ENCODE results near the gene DCST1.
A peak's percentile ranks its signal among the peaks of the same experiment; 100 is the strongest.
"Not testable (repeated sequence)": the region's sequence is repeated elsewhere in the genome, so short reads cannot be mapped to it uniquely, and the experiment has no call there.

Gene DCST1, protein sequence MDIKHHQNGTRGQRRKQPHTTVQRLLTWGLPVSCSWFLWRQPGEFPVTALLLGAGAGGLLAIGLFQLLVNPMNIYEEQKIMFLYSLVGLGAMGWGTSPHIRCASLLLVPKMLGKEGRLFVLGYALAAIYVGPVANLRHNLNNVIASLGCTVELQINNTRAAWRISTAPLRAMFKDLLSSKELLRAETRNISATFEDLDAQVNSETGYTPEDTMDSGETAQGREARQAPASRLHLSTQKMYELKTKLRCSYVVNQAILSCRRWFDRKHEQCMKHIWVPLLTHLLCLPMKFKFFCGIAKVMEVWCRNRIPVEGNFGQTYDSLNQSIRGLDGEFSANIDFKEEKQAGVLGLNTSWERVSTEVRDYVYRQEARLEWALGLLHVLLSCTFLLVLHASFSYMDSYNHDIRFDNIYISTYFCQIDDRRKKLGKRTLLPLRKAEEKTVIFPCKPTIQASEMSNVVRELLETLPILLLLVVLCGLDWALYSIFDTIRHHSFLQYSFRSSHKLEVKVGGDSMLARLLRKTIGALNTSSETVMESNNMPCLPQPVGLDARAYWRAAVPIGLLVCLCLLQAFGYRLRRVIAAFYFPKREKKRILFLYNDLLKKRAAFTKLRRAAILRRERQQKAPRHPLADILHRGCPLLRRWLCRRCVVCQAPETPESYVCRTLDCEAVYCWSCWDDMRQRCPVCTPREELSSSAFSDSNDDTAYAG

DNA sequence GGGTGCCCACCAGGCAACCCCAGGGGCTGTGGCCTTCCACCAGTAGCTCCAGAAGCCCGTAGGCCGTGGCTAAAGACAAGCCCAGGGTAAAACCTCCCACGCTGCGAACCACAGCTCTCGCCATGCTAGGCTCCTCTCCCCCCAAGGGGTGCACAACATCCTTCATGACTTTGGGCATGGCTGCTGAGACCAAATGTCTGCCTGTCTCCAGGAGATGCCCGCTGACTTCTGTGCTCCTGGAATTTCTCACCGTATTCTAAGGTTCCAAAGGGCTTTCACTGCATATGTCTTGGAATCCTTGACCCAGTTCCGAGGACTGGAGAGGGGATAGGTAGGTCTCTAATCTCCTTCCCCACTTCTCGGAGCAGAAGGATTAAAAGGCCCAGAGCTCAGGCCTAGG is at the start of gene DCST1, which contains the start of gene DCST2:
Gene DCST1, plus strand, starts transcription at position 301 of the 400 bp plus-strand sequence. CDS start 213 bp downstream, outside the sequence.
Gene DCST2, minus strand, starts transcription at position 258 of the 400 bp plus-strand sequence. Its CDS starts 80 bp downstream, at position 178.
- DNase-seq, result no peak

- DNase-seq, result not testable (repeated sequence)
These were observed 46.9 kb upstream of the DCST1 start for GRCh38 chr1:154986736-154987135.

DNA sequence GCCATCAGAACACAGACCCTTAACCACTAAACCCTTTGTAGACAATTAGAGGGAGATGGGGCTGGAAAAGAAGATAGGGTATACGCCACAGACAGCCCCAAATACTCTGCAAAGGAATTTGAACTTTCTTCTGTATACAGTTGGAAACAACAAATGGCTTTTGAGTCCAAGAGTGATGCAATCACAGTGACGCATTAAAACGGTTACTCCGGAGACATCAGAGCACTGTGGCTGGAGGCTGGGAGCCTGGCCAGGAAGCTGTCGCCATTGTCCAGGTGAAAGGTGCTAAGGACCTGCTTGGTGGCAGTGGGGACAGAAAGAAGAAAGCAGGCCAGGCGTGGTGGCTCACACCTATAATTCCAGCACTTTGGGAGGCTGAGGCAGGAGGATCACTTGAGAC is 46.3 kb upstream of the DCST1 start:
- no peak for DNase-seq

DNA sequence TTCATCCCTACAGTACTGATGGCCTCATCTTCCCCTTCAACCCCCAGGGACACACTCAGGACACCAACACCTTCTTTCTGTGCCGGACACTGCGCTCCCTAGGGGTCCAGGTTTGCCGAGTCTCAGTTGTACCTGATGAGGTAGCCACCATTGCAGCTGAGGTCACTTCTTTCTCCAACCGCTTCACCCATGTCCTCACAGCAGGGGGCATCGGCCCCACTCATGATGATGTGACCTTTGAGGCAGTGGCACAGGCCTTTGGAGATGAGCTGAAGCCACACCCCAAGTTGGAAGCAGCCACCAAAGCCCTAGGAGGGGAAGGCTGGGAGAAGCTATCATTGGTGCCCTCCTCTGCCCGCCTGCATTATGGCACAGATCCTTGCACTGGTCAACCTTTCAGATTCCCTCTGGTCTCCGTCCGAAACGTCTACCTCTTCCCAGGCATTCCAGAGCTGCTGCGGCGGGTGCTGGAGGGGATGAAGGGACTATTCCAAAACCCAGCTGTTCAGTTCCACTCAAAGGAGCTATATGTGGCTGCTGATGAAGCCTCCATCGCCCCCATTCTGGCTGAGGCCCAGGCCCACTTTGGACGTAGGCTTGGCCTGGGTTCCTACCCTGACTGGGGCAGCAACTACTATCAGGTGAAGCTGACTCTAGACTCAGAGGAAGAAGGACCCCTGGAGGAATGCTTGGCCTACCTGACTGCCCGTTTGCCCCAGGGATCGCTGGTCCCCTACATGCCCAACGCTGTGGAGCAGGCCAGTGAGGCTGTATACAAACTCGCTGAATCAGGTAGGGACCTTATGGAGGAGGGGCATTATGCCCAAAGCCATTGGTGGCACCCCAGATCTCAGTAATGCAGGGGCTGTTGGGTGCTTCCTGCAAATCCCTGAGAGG is 45.3 kb upstream of the DCST1 start:
- no peak for DNase-seq

DNA sequence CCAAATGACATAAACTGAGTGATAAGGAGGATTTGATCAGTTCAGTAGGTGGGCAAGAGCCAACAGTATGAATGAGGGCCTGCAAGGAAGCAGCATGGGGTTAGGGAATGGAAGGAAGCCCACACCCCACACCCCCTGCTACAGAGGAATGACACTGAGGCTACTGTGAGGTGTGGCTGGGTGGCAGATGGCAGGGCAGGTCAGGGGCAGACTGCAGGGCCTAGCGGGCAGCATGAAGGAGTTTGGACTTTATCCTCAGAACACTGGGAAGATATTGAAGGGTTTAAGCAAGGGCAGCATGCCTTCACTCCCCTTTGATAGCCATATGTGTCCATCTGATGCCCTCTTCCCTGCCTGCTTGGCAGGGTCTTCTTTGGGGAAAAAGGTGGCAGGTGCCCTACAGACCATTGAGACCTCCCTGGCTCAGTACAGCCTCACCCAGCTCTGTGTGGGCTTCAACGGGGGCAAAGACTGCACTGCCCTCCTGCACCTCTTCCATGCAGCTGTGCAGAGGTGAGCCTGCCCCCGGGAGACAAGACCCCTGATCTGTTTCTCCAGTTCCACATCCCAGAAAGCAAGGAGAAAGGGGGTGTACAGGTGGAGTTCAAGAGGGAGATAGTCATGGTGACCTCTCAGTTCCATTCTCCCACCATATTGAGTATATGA is 44.3 kb upstream of the DCST1 start:
- DNase-seq, result no peak

GRCh38 chr1:154990276-154990675 is 43.3 kb upstream of the DCST1 start:
- DNase-seq, result no peak

- no peak for DNase-seq
These were observed 40.7 kb upstream of the DCST1 start for GRCh38 chr1:154992721-154993571.

DNA sequence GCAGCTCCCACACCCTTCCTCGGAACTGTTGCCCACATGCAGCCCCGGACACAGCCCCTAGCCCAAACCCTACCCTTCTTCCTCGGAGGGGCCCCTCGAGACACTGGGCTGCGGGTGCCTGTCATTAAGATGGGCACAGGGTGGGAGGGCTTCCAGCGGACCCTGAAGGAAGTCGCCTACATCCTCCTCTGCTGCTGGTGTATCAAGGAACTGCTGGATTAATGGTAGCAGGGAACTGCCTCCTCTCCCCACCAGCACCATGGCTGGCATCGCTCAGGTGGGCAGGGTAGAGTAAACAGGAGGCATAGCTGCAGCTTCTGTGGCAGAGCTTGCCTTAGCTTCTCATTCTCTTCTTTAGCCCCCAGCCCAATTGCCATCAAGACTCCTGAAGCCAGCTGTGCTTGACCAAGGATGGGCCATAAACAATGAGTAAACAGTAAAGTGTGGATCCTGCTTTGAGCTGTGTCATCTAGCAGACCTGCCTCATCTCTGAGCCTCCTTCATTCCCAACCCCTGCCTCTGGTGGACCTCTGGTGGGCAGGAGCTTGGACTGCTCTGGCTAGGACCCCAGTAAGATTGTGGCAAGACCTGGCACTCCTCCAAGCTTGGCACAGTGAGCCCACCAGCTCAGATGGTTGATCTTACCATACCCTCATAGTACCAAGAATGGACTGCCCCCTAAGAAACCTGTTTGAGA is 39.9 kb upstream of the DCST1 start, which contains the start of gene LENEP:
Gene LENEP, plus strand, starts transcription at position 15 of the 697 bp plus-strand sequence. Its CDS starts 22 bp downstream, at position 37.
- no peak for DNase-seq

- no peak for DNase-seq
These were observed 39.4 kb upstream of the DCST1 start for GRCh38 chr1:154994269-154994587.

DNA sequence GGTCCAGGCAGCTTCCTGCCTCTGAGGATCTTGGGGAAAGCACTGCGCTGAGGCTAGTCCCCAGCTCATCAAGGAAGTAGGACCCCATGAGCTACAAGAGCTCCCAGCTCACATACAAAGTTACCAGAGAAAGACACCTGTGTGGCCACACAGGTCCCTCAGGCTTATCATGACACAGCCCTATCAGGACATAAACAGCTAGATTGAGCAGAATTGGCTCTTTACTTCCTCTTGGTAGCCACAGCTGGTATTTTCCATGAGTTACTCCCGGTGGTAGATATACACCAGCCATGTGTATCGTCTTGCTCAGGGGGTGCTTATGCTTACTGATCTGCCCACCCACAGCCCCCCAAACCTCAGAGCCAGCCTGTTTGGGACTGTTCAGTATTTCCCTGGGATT is 39.0 kb upstream of the DCST1 start:
- DNase-seq, result no peak

GRCh38 chr1:154995301-154995983 is 38.2 kb upstream of the DCST1 start:
- DNase-seq, result peak in 7 of 58 donors; percentile 7 to 29 (median 16)

GRCh38 chr1:154996966-154997701 is 36.5 kb upstream of the DCST1 start:
- no peak for DNase-seq

DNA sequence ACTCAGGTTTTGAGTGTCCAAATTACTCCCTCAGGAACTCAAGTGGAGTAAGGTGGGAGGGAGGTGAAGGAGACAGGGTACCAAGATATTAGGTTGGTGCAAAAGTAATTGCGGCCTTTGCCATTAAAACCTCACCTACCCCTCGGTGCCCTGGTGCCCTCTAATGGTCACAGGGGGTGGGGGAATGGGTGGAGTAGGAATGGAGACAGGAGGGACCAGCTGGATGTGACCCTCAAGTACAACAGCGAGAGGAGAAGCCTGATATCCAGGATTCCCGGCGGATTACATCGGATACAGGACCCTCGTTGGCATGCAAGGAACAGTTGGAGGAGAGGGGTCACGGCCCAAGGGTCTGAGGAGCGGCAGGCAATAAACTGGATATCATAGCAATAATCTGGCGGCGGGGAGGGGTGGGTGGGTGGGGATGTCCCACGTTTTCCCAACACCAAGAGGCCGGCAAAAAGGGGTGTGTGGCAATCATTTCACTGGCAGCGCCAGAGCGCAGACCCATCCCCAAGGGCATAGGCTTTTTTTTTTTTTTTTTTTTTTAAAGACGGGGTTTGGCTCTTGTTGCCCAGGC is 35.3 kb upstream of the DCST1 start:
- DNase-seq, result no peak

GRCh38 chr1:154998818-154999570 is 34.6 kb upstream of the DCST1 start:
- DNase-seq, result peak in 47 of 58 donors; percentile 5 to 77 (median 37)

GRCh38 chr1:154999571-155000410 is 33.8 kb upstream of the DCST1 start:
- peak in 2 of 58 donors; percentile 52 to 53 for DNase-seq

DNA sequence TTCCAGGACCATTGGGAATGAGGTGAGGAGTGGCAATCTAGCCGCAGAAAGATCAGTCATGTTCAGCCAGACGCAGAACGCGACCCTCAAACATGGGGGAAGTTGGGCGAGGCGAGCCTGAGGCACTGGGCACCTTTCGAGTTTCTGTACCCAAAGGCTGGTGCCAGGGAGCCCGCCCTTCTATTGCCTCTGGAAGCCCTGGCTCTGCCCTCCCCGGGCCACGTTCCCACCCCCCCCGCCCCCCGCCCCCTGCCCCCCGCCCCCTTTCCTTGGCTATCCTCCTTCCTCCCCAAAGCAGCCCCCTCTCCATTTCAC is 33.3 kb upstream of the DCST1 start:
- peak in 17 of 58 donors; percentile 41 to 72 (median 57) for DNase-seq
